ENCODE data around the gene PRC1. TPM values are rescaled to one million over a fixed set of nuclear protein-coding genes. Genes with fewer than 3 reads are reported as not detected.

PRC1 gene
- total RNA-seq, 1 experiment from 2014 or later, result 260 TPM

GRCh38 chr15:90950676-90951075 lies 43.7 kb downstream of the PRC1 start:
- BruUV-seq (replicated peaks), result no TSS peak
- H3K4me1 Mint-ChIP-seq (ENCODE audit: low read depth, unreplicated experiment), result no peaks in the 10 kb centered on the region
- H3K9me3 Mint-ChIP-seq (ENCODE audit: low read depth, unreplicated experiment), result no peaks in the 10 kb centered on the region
- no peak overlapping the region for H3K27ac Mint-ChIP-seq (ENCODE audit: unreplicated experiment)
- no peak for TF ChIP-seq CTCF (IDR thresholded peaks at IDR 0.05; ENCODE audit: unreplicated experiment)
- H3K4me3 Mint-ChIP-seq (ENCODE audit: low read depth, unreplicated experiment), result no peak overlapping the region
- H3K36me3 Mint-ChIP-seq (ENCODE audit: insufficient read depth, unreplicated experiment), result peaks cover 68% of the 10 kb centered on the region
- intact Hi-C loops (cut with micrococcal nuclease; ENCODE audit: unreplicated experiment), result loop anchor here (10.0 kb wide), 1 partner anchor 324 kb away; no protein-coding TSS in a partner anchor
- no peaks in the 10 kb centered on the region for H3K27me3 Mint-ChIP-seq (ENCODE audit: unreplicated experiment)
- DNase-seq, result no peak
- CTCF ChIA-PET, result interaction anchor here (1.7 kb wide), 1 partner anchor 18 kb away, joined by 4 read pairs; the partner anchor contains the start of gene HDDC3

- no peak for TF ChIP-seq CTCF (IDR thresholded peaks at IDR 0.05; ENCODE audit: unreplicated experiment)
- Mint-ChIP-seq H3K4me1 (ENCODE audit: low read depth, unreplicated experiment) (no peaks in the 10 kb centered on the region), H3K36me3 (ENCODE audit: insufficient read depth, unreplicated experiment) (peaks cover 62% of the 10 kb centered on the region), H3K27me3 (ENCODE audit: unreplicated experiment) (no peaks in the 10 kb centered on the region), H3K27ac (ENCODE audit: unreplicated experiment) (no peak overlapping the region), H3K4me3 (ENCODE audit: low read depth, unreplicated experiment) (no peak overlapping the region), H3K9me3 (ENCODE audit: low read depth, unreplicated experiment) (no peaks in the 10 kb centered on the region)
- CTCF ChIA-PET, result interaction anchor here (0.6 to 1.7 kb wide), 2 partner anchors 18 to 28 kb away, joined by 3 to 4 read pairs; partner anchors contain the start of gene HDDC3
- intact Hi-C loops (cut with micrococcal nuclease; ENCODE audit: unreplicated experiment), result loop anchor here (10.0 kb wide), 1 partner anchor 325 kb away; no protein-coding TSS in a partner anchor
- DNase-seq, result no peak
- BruUV-seq (replicated peaks), result no TSS peak
Observed at GRCh38 chr15:90949979-90950675, 44.2 kb downstream of the PRC1 start.

GRCh38 chr15:90948506-90948905 lies 45.8 kb downstream of the PRC1 start:
- Mint-ChIP-seq H3K9me3 (ENCODE audit: low read depth, unreplicated experiment) (no peaks in the 10 kb centered on the region), H3K27me3 (ENCODE audit: unreplicated experiment) (no peaks in the 10 kb centered on the region), H3K36me3 (ENCODE audit: insufficient read depth, unreplicated experiment) (peaks cover 59% of the 10 kb centered on the region), H3K4me3 (ENCODE audit: low read depth, unreplicated experiment) (no peak overlapping the region), H3K27ac (ENCODE audit: unreplicated experiment) (no peak overlapping the region), H3K4me1 (ENCODE audit: low read depth, unreplicated experiment) (no peaks in the 10 kb centered on the region)
- intact Hi-C loops (cut with micrococcal nuclease; ENCODE audit: unreplicated experiment), result no loop called here
- CTCF ChIA-PET, result no interaction called here
- DNase-seq, result no peak
- TF ChIP-seq CTCF (IDR thresholded peaks at IDR 0.05; ENCODE audit: unreplicated experiment), result no peak
- BruUV-seq (replicated peaks), result no TSS peak

GRCh38 chr15:90947577-90948357 lies 46.6 kb downstream of the PRC1 start:
- intact Hi-C loops (cut with micrococcal nuclease; ENCODE audit: unreplicated experiment), result no loop called here
- no TSS peak for BruUV-seq (replicated peaks)
- H3K4me1 Mint-ChIP-seq (ENCODE audit: low read depth, unreplicated experiment), result no peaks in the 10 kb centered on the region
- no peak for TF ChIP-seq CTCF (IDR thresholded peaks at IDR 0.05; ENCODE audit: unreplicated experiment)
- H3K27ac Mint-ChIP-seq (ENCODE audit: unreplicated experiment), result no peak overlapping the region
- CTCF ChIA-PET, result interaction anchor here (0.5 to 1.2 kb wide), 3 partner anchors 39 to 280 kb away, joined by 3 to 5 read pairs (median 3); no protein-coding TSS in a partner anchor
- H3K36me3 Mint-ChIP-seq (ENCODE audit: insufficient read depth, unreplicated experiment), result peaks cover 60% of the 10 kb centered on the region
- H3K4me3 Mint-ChIP-seq (ENCODE audit: low read depth, unreplicated experiment), result no peak overlapping the region
- no peak for DNase-seq
- H3K9me3 Mint-ChIP-seq (ENCODE audit: low read depth, unreplicated experiment), result no peaks in the 10 kb centered on the region
- no peaks in the 10 kb centered on the region for H3K27me3 Mint-ChIP-seq (ENCODE audit: unreplicated experiment)
